22Rv1 (cell line): Measurements from ENCODE around the gene CDC37.
"Not testable (repeated sequence)": the region's sequence is repeated elsewhere in the genome, so short reads cannot be mapped to it uniquely, and the experiment has no call there.

ENCODE experiments used
- H3K27ac ChIP-seq: fragments of 450-650 bp; 2 replicates; pipeline ENCODE4 v1.5.1; 2017
- ZFX ChIP-seq: fragments of 450-650 bp; IDR thresholded peaks from 2 replicates; pipeline ENCODE4 v1.6.1; 2017; ENCODE audit warnings: antibody characterized with exemption, borderline replicate concordance
- TF ChIP-seq, protein P1 (sequence below): fragments of 450-650 bp; IDR thresholded peaks from 2 replicates; pipeline ENCODE4 v1.5.1; 2017; ENCODE audit warnings: mild to moderate bottlenecking

Gene CDC37

DNA sequence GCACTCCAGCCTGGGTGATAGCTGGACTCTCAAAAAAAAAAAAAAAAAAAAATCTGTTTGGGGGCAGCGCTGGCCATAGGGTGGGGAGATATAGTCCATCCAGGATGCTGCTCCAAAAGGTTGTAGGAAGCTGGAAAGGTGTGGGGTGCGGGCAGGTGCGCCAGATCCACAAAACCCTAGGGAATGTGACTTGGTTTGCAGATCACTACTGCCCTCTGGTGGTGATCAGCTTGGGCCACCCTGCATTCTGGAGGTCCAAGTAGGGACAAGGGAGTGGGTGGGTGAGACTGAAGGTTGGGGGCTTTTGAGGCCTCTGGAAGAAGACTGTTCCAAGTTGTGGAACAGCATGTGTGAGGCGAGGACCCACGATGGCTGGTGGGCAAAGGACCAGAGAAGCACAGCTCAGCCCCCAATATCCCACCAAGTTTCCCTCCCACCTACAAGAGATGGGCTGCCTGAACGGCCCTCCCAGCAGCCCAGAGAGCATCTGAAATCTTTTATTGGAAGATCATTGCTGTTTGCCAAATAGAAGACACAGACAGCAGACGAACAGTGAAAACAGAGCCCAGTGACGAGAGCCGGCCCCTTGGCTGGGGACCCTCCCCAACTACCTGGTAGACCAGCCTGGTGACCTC lies 12.6 kb downstream of the CDC37 start:
- TF ChIP-seq, protein P1, sequence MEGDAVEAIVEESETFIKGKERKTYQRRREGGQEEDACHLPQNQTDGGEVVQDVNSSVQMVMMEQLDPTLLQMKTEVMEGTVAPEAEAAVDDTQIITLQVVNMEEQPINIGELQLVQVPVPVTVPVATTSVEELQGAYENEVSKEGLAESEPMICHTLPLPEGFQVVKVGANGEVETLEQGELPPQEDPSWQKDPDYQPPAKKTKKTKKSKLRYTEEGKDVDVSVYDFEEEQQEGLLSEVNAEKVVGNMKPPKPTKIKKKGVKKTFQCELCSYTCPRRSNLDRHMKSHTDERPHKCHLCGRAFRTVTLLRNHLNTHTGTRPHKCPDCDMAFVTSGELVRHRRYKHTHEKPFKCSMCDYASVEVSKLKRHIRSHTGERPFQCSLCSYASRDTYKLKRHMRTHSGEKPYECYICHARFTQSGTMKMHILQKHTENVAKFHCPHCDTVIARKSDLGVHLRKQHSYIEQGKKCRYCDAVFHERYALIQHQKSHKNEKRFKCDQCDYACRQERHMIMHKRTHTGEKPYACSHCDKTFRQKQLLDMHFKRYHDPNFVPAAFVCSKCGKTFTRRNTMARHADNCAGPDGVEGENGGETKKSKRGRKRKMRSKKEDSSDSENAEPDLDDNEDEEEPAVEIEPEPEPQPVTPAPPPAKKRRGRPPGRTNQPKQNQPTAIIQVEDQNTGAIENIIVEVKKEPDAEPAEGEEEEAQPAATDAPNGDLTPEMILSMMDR, result peak; percentile 89
- no peak for TF ChIP-seq ZFX

DNA sequence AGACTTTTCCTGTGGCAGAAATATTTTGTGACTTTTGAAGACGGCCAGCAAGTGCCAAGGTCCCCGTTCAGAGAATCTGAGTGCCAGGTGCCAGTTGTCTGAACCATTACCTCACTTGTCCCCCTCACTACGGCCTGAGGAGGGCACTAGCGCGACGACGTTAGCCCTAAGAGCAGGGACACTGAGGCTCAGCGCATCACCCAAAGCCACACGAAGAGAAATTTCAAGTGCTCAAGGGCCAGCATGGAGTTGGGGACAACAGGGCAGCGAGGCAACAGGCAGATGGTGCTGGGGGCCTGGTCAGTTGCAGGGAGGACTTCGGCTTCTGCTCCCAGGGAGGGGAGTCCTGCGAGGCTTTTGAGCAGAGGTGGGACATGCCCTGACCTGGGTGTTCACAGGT lies 13.5 kb downstream of the CDC37 start:
- no peak overlapping the region for H3K27ac ChIP-seq
- TF ChIP-seq, protein P1, result no peak
- TF ChIP-seq ZFX, result no peak

More for the DNA sequence above, 12.6 kb downstream of the CDC37 start:
- no peak overlapping the region for H3K27ac ChIP-seq

DNA sequence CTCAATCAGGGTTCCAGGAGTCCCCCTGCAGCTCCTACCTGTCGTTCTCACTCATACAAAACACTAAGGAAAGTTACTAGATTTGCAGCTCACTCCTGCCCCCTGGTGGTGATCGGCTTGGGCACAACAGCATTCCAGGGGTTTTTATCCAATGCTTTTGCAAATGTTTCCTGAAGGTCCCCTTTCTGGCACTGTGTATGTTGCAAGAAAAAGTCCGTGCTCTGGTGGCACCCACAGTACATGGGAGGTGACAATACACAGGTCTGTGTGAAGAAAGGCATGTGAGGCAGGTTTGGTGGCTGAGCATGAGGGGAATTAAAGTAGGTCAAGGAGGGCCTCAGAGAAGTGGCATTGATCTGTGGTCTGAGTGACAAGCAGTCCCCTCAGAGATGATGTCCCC lies 14.4 kb downstream of the CDC37 start:
- no peak overlapping the region for H3K27ac ChIP-seq
- no peak for TF ChIP-seq ZFX
- TF ChIP-seq, protein P1, result peak; percentile 89

DNA sequence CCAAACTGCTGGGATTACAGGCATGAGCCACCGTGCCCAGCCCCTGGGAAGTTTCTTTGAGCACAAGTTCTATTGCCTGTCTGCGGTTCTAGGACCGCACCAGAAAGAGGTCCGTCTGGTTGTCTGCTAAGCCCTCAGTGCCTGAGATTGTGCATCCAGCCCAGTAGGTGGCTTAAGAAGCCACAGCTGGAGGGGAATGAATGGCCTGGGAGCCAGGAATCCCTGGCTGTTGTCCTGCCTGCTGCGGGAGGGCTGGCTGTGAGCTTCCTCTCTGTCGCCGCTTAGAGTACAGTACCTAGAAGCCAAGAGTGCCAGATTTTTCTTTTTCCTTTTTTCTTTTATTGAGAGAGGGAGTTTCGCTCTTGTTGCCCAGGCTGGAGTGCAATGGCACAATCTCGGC lies 18.8 kb downstream of the CDC37 start:
- TF ChIP-seq, protein P1, result no peak
- no peak for TF ChIP-seq ZFX
- no peak overlapping the region for H3K27ac ChIP-seq

DNA sequence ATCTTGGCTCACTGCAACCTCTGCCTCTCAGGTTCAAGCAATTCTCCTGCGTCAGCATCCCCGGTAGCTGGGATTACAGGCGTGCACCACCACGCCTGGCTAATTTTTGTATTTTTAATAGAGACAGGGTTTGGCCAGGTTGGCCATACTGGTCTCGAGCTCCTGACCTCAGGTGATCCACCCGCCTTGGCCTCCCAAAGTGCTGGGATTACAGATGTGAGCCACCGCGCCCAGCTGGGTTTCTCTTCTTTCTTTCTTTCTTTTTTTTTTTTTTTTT lies 20.2 kb downstream of the CDC37 start:
- not testable (repeated sequence) for H3K27ac ChIP-seq

DNA sequence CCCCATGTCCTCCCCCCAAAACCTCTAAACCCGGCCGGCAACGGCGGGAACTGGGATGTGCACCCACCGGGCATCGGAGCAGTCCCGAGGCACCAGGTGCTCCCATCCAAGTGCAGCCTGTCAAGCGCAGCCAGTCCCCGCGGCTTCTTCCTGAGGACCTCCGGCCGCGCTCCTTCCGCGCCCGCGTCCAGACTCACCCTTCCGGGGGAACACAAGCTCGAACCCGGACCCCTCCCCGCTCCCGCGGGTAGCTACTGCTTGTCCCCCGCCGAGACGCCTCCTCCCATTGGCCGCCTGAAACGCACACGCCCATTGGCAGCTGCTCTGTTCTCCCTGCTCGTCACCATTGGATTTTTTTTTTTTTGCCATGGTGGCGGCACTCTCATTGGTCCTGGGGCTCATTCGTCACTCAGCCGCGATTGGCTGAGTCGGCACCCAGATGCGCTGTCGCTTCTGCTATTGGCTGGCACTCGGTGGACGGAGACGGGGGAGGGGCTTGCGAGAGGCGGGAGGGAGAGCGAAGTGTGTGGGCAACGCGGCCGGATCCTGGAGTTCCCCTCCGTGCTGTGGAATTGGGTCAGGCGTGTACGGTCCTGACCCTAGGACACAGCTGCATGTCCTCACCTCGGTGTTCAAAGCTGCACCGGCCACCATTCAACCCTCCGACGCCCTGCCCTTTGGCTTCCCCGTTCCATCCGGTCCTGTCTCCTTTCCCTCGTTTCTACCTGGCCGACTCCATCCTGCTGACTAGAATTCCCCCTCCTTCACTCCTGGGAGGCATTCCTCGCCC lies 22.8 kb downstream of the CDC37 start, which contains the start of gene TYK2:
TYK2 (minus strand) TSS at position 260 of the 790 bp plus-strand sequence. CDS start 2,166 bp downstream, outside the sequence.
- no peak for TF ChIP-seq ZFX
- TF ChIP-seq, protein P1, result no peak
- H3K27ac ChIP-seq, result peak within 1 kb of the TSS; percentile 85

DNA sequence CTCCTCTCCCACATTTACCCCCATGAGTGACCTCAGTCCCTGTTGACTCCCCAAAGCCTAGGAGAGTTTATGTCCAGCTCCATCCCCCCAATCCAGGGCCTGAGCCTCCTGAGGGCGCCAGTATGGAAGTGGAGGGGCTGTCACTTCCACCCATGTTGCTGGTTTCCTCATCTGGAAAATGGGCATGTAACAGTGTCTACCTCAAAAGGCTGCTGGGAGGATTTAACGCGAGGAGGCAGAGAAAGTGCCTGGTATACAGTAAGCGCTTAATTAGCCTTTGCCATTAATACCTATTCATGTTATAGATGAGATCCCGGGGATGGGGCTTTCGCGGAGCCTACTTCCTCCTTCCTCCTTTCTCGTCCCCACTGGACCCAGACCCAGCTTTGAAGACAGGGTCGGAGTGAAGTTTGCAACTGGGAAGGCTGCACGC lies 23.4 kb downstream of the CDC37 start:
- H3K27ac ChIP-seq, result peak overlapping the region; percentile 85
- TF ChIP-seq, protein P1, result no peak
- no peak for TF ChIP-seq ZFX
